Measurements from ENCODE around the gene AQP12B. TPM values are rescaled to one million over a fixed set of nuclear protein-coding genes. Genes with fewer than 3 reads are reported as not detected.

The AQP12B gene
- total RNA-seq, 1 donor: not detected

GRCh38 chr2:240722796-240723735 lies 40.4 kb upstream of the AQP12B start:
- DNase-seq (ENCODE audit: low read depth): no peak
- TF ChIP-seq, protein P1, sequence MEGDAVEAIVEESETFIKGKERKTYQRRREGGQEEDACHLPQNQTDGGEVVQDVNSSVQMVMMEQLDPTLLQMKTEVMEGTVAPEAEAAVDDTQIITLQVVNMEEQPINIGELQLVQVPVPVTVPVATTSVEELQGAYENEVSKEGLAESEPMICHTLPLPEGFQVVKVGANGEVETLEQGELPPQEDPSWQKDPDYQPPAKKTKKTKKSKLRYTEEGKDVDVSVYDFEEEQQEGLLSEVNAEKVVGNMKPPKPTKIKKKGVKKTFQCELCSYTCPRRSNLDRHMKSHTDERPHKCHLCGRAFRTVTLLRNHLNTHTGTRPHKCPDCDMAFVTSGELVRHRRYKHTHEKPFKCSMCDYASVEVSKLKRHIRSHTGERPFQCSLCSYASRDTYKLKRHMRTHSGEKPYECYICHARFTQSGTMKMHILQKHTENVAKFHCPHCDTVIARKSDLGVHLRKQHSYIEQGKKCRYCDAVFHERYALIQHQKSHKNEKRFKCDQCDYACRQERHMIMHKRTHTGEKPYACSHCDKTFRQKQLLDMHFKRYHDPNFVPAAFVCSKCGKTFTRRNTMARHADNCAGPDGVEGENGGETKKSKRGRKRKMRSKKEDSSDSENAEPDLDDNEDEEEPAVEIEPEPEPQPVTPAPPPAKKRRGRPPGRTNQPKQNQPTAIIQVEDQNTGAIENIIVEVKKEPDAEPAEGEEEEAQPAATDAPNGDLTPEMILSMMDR (IDR thresholded peaks at IDR 0.05; ENCODE audit: insufficient read depth, low read length): no peak
- H3K4me3 ChIP-seq (ENCODE audit: low read depth, low read length): no peak overlapping the region

DNA sequence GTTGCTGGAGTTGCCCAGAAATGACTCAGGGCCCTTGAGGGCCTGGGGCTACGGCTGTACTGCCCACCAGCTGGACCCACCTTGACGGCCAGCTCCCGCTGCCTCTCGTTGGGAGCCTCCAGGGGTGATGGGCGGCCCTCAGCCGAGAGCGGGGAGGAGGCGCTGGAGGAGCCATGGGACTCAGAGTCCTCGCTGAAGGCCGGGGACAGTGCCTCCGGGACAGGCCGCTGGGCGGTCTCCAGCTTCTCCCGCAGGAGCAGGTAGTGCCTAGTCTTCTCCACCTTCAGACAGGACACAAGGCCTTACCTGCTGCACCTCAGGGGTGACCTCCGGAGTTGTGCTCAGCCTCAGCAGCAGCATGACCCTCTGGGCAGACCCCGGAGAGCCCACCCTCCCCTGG lies 39.7 kb upstream of the AQP12B start:
- H3K4me3 ChIP-seq (ENCODE audit: low read depth, low read length): no peak overlapping the region
- DNase-seq (ENCODE audit: low read depth): no peak
- TF ChIP-seq, protein P1 (IDR thresholded peaks at IDR 0.05; ENCODE audit: insufficient read depth, low read length): no peak

DNA sequence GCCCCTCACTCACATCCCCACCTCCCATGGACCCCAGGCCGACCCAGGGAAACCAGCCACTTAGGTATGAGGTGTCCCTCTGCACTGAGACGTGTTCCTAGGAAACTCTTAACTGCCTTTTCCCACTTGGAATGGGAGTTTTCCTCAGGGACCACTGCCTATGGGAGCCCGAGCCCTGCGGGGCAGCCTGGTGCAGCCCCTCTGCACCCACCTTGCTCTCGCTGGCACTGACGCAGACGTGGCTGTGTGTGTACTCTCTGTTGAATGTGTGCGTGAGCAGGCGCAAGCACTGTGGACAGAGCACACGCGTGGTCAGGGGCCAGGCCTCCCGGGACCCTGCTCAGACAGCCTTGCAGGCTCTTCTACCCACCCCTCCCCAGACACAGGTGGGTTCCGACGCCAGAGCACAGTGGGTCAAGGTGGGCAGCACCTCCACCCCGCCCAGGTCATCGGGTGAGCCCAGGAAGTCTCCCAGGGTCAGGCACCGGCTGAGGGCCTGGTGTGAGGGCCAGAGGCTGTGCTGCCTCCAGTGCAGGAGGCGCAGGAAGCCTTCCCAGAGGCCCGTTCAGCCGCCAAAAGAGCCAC lies 39.0 kb upstream of the AQP12B start:
- DNase-seq (ENCODE audit: low read depth): no peak
- no peak overlapping the region for H3K4me3 ChIP-seq (ENCODE audit: low read depth, low read length)
- TF ChIP-seq, protein P1 (IDR thresholded peaks at IDR 0.05; ENCODE audit: insufficient read depth, low read length): no peak

DNA sequence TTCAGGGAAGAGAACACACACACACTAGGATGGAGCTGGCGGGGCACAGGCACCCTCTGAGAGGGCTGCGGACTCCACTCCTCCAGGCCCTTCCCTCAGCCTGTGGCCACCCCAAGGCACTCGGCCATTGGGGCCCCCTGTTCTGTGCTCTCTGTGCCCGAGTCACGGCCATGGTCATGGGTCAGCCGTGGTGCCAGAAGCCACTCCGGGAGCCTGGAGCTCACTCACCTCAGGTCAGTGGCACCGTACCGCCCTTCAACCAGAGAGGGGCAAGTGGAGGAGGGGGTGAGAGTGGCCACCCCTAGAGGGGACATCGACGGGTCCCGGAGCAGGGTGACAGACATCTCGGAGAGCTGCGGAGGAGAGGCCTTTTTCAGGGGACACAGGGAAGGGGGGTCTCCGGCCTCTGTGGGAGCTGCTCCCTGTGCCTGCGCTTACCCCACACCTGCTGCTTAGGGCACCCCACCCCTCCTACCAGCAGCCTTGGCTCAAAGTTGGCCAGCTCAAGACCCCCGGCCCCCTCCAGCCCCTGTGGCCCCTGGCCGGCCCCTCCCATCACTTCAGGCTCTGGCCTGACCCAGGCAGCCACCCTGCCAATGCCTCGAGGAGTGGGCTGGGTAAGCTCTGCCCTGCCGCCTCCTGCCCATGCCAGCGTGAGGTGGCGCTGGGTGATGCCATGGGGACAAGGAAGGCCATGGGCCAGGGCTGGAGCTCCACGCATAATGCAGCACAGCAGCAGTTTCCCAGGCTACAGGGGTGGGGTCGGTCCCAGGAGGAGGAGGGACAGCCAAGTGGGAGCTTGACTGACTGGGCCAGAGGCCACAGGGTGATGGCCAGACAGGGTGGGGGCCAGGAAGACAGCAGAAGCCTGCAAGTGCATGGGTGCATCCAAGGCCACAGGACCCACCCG lies 38.3 kb upstream of the AQP12B start:
- no peak overlapping the region for H3K4me3 ChIP-seq (ENCODE audit: low read depth, low read length)
- TF ChIP-seq, protein P1 (IDR thresholded peaks at IDR 0.05; ENCODE audit: insufficient read depth, low read length): no peak
- no peak for DNase-seq (ENCODE audit: low read depth)

GRCh38 chr2:240719676-240720545 lies 37.2 kb upstream of the AQP12B start:
- no peak overlapping the region for H3K4me3 ChIP-seq (ENCODE audit: low read depth, low read length)
- TF ChIP-seq, protein P1 (IDR thresholded peaks at IDR 0.05; ENCODE audit: insufficient read depth, low read length): no peak
- no peak for DNase-seq (ENCODE audit: low read depth)
